ENCODE results near the gene SGMS1.
"Not testable (repeated sequence)": the region's sequence is repeated elsewhere in the genome, so short reads cannot be mapped to it uniquely, and the experiment has no call there.

Gene SGMS1

DNA sequence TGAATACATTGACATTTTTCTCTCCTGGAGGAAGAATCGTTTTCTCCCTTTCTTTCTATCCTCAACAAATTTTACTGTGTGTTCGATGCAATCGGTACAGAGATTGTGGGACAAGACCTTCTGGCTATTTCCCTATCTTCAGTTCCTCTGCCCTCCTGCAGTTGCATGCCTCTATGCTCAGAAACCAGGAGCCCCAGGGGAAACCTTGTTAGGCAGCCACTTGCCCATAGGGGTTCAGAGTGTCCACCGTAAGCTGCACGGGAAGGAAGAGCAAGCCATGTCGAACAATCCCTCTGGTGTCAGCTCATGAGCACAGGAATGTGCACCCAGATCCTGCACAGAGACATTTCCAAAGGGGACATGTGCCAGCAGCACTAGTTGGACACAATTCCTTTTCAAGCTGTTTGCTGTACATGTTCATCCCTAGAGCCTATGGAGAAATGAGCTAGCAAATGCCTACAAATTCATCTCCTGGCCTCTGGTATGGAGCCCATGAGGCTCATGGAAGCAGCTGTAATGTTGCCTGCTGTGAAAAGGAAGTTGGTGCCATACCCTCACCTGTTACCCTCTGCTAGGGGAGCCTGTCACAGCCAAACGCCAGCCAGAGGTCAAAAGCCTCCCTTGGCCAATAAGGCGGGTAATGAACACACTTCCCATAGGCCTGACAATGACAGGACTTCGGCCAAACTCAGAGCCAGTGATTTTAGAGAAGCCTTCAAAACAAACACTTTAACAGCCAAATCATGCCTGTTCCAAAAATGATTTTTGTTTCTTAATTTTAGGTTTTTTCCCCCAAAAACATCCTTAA, 336.6 kb downstream of the SGMS1 start:
- H3K4me3 ChIP-seq (ENCODE audit: low read depth, low read length), result no peak overlapping the region

DNA sequence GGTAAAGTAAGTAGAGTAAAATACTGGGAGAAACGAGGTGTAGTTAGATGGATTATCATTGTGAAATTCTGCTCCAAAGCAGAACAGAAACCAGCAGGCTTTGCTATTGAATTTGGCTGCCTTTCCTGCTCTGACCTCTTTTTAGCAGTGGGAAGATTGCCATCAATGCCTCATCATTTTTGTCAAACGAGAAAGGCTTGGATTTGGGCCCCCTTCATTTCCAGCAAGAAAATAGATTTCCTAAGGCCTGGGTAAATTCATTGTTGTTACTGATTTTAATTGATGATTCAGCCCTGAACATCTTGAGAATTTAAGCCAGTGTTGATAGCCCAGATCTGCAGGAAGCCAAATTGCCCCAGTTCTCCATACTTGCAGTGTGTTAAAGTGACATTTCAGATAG, 337.2 kb downstream of the SGMS1 start:
- H3K4me3 ChIP-seq (ENCODE audit: low read depth, low read length), result no peak overlapping the region

DNA sequence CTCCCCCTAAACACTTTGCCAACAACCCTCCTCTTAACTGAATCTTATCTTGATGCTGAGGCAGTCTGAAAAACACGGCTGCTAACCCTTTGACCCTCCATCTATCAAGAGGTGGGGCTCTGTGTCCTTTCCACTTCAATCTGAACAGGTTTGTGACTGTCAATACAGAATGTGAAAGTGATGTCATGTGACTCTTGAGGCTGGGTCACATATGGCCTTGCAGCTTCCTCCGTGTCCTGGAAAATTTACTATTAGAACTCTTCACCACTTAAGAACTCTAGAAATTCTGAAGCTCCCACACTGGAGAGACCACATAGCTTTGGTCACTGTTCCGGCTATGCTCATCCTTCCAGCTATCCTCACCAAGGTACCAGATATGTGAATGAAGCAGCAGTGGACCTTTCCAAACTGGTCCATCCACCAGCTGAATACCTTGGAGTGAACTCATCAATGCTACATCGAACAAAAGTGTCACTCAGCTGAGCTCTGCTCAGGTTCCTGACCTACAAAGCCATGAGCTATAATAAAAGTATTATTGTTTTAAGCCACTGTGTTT, 341.7 kb downstream of the SGMS1 start:
- no peak overlapping the region for H3K4me3 ChIP-seq (ENCODE audit: low read depth, low read length)

- no peak overlapping the region for H3K4me3 ChIP-seq (ENCODE audit: low read depth, low read length)
Measured at GRCh38 chr10:50281210-50281966, 342.4 kb downstream of the SGMS1 start.

DNA sequence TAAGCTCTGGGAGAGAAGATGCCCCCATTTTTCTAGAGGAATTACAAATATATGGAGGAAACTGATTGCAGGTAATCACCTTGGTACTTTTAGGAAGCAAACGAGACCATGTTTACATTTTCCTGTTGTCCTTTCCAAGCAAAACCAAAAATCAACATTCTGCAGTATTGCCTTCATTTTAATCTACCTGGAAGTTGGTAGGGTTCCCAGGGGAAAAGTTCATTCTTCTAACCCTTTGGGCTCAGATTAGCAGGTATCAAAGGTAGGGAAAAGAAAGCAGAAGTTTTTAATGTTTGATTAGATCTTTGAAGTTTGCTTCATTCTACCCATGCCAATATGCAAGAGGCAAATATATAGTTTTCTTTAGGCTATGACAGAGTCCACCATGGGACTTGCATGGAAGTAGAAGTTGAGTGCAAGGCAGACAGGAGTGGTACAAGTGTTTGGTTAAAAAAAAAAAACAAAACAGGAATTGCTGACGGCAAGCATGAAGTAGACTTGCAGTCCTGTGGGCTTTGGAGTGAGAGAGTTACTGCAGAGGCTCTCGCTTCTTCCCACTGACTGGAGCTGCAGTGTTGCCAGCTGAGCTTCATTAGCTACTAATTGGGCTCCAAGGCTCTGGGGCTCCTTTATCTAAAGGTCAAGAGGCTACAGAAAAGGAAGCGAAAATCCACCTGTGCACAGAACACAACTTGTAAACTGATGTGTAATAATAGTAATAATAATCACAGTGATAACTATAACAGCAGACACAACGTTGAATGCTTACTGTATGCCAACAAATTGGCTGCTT, 343.5 kb downstream of the SGMS1 start:
- H3K4me3 ChIP-seq (ENCODE audit: low read depth, low read length), result no peak overlapping the region

DNA sequence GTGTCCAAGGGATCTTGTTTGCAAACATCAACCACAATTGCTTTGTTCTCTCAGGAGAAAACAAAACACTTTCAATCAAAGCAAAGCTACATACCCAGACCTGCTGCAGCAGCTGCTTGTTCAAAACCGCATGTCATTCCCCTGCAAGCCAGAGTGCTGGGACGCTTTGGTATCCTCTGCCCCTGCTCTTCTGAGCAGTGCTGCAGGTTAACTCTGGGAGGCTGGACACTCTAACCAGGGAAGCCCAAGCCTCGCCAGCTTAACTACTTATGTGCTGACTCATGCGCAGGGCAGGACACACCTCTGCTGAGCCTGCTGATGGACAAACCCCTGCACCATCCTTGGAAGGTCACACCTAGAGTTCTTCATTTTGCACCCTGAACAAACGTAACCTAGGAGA, 344.3 kb downstream of the SGMS1 start:
- no peak overlapping the region for H3K4me3 ChIP-seq (ENCODE audit: low read depth, low read length)

GRCh38 chr10:50275650-50276235, 348.0 kb downstream of the SGMS1 start:
- H3K4me3 ChIP-seq (ENCODE audit: low read depth, low read length), result no peak overlapping the region

DNA sequence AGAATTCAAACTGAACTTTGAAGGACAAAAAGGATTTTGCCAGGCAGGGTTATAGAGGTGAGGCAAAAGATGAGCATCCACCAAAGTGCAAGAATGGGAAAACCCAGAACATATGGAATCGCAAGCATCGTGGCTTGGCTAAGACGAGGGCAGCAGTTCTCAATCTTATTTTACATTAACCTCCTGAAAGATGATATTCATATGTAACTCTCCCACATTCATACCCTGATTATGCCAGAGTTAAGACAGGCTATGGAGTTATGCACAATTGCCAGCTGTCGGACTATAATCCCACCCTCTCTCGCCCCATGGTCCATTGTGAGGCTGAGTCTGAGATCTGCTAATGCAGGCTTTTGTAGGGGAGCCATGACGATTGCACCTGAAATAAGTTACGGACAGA, 351.2 kb downstream of the SGMS1 start:
- no peak overlapping the region for H3K4me3 ChIP-seq (ENCODE audit: low read depth, low read length)

DNA sequence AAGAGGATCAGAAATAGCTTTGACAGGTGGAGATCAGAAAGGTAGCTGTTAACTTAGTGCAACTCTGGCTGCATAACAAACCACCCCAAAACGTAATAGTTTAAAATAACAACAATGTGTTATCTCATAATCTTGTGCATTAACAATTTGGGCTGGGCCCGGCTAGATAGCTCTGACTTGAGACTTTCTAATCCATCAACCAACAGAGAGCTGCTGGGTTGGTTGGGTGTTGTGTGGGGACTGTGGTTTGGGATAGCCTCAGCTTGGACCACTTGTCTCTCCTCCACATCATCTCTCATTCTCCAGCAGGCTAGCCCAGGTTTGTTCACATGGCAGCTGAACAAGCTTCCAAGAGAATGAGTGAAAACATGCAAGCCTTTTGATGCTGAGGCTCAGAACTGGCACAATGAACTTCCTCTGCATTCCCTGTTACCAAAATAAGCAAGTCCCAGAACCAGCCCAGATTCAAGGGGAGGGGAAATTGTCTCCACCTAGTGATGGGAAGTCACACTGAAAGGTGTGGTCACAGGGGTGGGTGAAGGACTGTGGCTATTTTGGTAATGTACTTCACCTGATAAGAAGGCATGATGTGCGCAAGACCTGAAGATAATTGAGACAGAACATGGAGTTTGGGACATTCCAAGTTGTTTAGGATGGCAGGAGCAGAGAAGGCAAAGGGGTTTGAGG, 352.0 kb downstream of the SGMS1 start:
- H3K4me3 ChIP-seq (ENCODE audit: low read depth, low read length), result no peak overlapping the region

- H3K4me3 ChIP-seq (ENCODE audit: low read depth, low read length), result not testable (repeated sequence)
Measured at GRCh38 chr10:50267877-50268276, 355.9 kb downstream of the SGMS1 start.

DNA sequence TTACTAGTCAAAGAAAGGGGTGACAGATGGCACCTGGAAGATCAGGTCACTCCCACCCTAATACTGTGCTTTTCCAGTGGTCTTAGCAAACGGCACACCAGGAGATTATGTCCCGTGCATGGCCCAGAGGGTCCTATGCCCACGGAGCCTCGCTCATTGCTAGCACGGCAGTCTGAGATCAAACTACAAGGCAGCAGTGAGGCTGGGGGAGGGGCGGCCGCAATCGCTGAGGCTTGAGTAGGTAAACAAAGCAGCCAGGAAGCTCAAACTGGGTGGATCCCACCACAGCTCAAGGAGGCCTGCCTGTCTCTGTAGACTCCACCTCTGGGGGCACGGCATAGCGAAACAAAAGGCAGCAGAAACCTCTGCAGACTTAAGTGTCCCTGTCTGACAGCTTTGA, 361.1 kb downstream of the SGMS1 start:
- not testable (repeated sequence) for H3K4me3 ChIP-seq (ENCODE audit: low read depth, low read length)

DNA sequence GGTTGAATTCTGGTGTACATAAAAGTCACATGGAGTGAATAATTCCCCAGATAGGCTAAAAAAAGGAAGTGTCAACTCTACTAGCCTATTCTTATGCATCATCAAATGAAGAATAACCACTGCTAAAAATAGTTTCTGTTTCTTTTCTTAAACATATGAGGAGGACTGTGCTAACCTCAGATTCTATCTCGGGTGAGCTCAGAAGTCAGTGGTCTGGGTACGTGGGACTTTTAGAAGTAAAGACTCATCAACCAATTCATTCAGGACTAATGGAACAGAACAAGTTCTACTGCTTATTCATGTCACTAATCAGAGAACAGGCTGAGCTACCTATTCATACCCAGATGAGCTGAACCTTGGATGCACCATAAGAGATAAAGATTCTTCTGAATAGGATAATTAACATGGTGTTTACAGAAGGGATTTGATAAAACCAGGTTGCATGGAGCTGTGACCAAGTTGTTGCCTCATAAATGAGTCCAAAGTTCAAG, 362.9 kb downstream of the SGMS1 start:
- no peak overlapping the region for H3K4me3 ChIP-seq (ENCODE audit: low read depth, low read length)
